GM12878 (cell line): ENCODE measurements around the gene EFCC1. TPM values are rescaled to one million over a fixed set of nuclear protein-coding genes. Genes with fewer than 3 reads are reported as not detected.

ENCODE experiments used
- BCLAF1 ChIP-seq: fragments of 450-650 bp; IDR thresholded peaks from 2 replicates; pipeline ENCODE4 v1.6.1; 2017; ENCODE audit warnings: antibody characterized with exemption, mild to moderate bottlenecking, moderate library complexity
- CBFB ChIP-seq: IDR thresholded peaks from 2 replicates; pipeline ENCODE4 v1.6.1; 2016; ENCODE audit warnings: antibody characterized with exemption, low read depth
- CTCF ChIP-seq, 3 experiments: IDR thresholded peaks in 2 of 3; conservative IDR thresholded peaks in 1 of 3; 2 replicates each; pipeline ENCODE4 v1.5.1; 2011; ENCODE audit warnings: low read depth in 3 of 3, low read length in 3 of 3, mild to moderate bottlenecking in 3 of 3, control low read depth in 2 of 3, moderate library complexity in 2 of 3, inconsistent platforms in 1 of 3, mixed read lengths in 1 of 3; ENCODE audit not compliant: control insufficient read depth in 2 of 3, insufficient read depth in 1 of 3; ENCODE audit errors: extremely low read depth in 1 of 3
- FOS ChIP-seq: IDR thresholded peaks from 3 replicates; pipeline ENCODE4 v1.6.1; 2011; ENCODE audit warnings: borderline replicate concordance; ENCODE audit not compliant: insufficient read length; ENCODE audit errors: extremely low read depth
- GABPA ChIP-seq: IDR thresholded peaks from 2 replicates; pipeline ENCODE4 v1.6.1; 2014; ENCODE audit warnings: antibody characterized with exemption, low read depth, mild to moderate bottlenecking, inconsistent platforms
- HSF1 ChIP-seq: fragments of 150-350 bp; IDR thresholded peaks from 2 replicates; pipeline ENCODE4 v1.6.1; 2014; ENCODE audit warnings: mild to moderate bottlenecking, low read depth, low read length
- NR2F1 ChIP-seq: fragments of 450-650 bp; conservative IDR thresholded peaks from 2 replicates; pipeline ENCODE4 v1.6.1; 2017; ENCODE audit warnings: mild to moderate bottlenecking
- NRF1 ChIP-seq: conservative IDR thresholded peaks from 2 replicates; pipeline ENCODE4 v1.6.1; 2011; ENCODE audit warnings: mild to moderate bottlenecking, low read depth, low read length, improper control_type of control experiment
- RBBP5 ChIP-seq: fragments of 200-600 bp; sonication (generic); conservative IDR thresholded peaks from 2 replicates; pipeline ENCODE4 v1.6.1; 2016
- RCOR1 ChIP-seq: conservative IDR thresholded peaks from 2 replicates; pipeline ENCODE4 v1.6.1; 2012; ENCODE audit warnings: low read depth, low read length, improper control_type of control experiment
- SIN3A ChIP-seq: IDR thresholded peaks from 2 replicates; pipeline ENCODE4 v1.6.1; 2012; ENCODE audit warnings: low read depth, low read length, improper control_type of control experiment
- SREBF1 ChIP-seq: IDR thresholded peaks from 2 replicates; pipeline ENCODE4 v1.6.1; 2012; ENCODE audit warnings: mild to moderate bottlenecking, low read length
- SUPT20H ChIP-seq: IDR thresholded peaks from 2 replicates; pipeline ENCODE4 v1.6.1; 2011; ENCODE audit warnings: low read depth, mild to moderate bottlenecking, low read length, moderate library complexity, borderline replicate concordance; ENCODE audit not compliant: control insufficient read depth
- TCF12 ChIP-seq: IDR thresholded peaks from 2 replicates; pipeline ENCODE4 v1.6.1; 2011; ENCODE audit warnings: low read depth, mild to moderate bottlenecking, low read length
- YY1 ChIP-seq: IDR thresholded peaks from 2 replicates; pipeline ENCODE4 v1.6.1; 2011; ENCODE audit warnings: low read depth, mild to moderate bottlenecking, low read length
- polyA plus RNA-seq, 11 experiments: library from polyadenylated mRNA; depleted of rRNA in 4 of 11; unstranded in 6 of 11; stranded (reverse) in 5 of 11; fragments of >200 nt; fragmentation: Nextera tagmentation in 4 of 11; fragmentation: Illumina TruSeq in 1 of 11; extraction: Ambion mirVana in 4 of 11; extraction: Trizol in 1 of 11; gene quantifications; 1 replicate in 1 of 11; 2 replicates in 10 of 11; pipeline versions ENCODE4 v1.2.1 to v1.2.3, GENCODE V29; 2011 to 2016; ENCODE audit warnings: inconsistent platforms in 2 of 11, missing spikeins in 2 of 11, low read depth in 1 of 11
- total RNA-seq, 4 experiments: library from RNA; depleted of rRNA in 3 of 4; stranded (reverse); fragments of >200 nt in 3 of 4; fragmentation: Illumina TruSeq in 1 of 4; extraction: Trizol in 1 of 4; gene quantifications; 2 replicates each; pipeline versions ENCODE4 v1.2.1 to v1.2.3, GENCODE V29; 2013 to 2021

The EFCC1 gene
- total and polyA plus RNA-seq, 10 of the 15 experiments (the other 5 are each of a cell fraction or from before 2014, with no cell fraction given) = not detected

- no peak for TF ChIP-seq BCLAF1
- no peak for TF ChIP-seq HSF1
- no peak for TF ChIP-seq NR2F1
- no peak for TF ChIP-seq TCF12
- no peak for TF ChIP-seq RBBP5
- no peak for TF ChIP-seq SREBF1
- TF ChIP-seq FOS = no peak
- no peak for TF ChIP-seq YY1
- no peak for TF ChIP-seq NRF1
- TF ChIP-seq RCOR1 = no peak
- TF ChIP-seq SIN3A = no peak
- no peak for TF ChIP-seq CBFB
- no peak for TF ChIP-seq SUPT20H
- TF ChIP-seq CTCF (IDR thresholded peaks at IDR 0.05 in 2 of 3, conservative IDR thresholded peaks at IDR 0.05 in 1 of 3; ENCODE audit: control insufficient read depth in 2 of 3, extremely low read depth in 1 of 3, insufficient read depth in 1 of 3, low read depth in 3 of 3, low read length in 3 of 3) = no peak
- no peak for TF ChIP-seq GABPA
Measured at GRCh38 chr3:128996726-128997125, 4.4 kb upstream of the EFCC1 start (continued).
